Measurements from ENCODE around the gene FFAR1. TPM values are rescaled to one million over a fixed set of nuclear protein-coding genes. Genes with fewer than 3 reads are reported as not detected.

Gene FFAR1
- total and polyA plus RNA-seq, 2 donors (not counting 1 experiment from before 2014, with no cell fraction given): not detected

DNA sequence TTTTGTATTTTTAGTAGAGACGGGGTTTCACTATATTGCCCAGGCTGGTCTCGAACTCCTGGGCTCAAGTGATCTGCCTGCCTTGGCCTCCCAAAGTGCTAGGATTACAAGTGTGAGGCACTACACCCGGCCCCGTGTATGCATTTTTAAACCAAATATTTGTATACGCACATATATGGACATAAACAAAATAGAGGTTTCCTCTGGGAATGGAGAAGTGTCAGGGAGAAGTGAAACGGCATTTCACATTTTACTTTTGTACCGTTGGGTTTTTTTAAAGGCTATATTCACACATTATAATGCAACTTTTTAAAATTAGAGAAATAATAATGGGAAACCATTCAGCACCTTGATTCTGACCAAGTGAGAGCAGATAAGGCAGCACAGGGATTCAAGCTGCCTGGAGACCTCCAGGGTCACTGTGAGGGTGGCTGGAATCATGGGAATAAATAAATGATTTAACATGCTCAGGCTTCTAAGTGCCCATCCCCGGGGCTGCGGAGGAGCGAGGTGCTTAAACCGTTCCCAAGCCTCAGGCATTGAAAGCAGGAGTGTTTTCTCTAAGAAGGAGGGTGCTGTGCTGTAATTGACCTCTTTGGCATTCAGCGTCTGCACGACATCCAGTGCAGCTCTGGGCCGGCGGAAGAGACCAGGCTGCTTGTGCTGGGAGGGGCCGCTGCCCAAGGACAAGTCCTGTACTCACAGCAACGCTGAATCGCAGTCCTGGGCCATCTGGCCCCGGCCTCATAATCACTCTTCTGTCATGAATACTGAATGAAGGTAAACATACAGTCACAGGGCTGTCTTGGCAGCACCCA is 47.9 kb downstream of the FFAR1 start:
- TF ChIP-seq, protein P1, sequence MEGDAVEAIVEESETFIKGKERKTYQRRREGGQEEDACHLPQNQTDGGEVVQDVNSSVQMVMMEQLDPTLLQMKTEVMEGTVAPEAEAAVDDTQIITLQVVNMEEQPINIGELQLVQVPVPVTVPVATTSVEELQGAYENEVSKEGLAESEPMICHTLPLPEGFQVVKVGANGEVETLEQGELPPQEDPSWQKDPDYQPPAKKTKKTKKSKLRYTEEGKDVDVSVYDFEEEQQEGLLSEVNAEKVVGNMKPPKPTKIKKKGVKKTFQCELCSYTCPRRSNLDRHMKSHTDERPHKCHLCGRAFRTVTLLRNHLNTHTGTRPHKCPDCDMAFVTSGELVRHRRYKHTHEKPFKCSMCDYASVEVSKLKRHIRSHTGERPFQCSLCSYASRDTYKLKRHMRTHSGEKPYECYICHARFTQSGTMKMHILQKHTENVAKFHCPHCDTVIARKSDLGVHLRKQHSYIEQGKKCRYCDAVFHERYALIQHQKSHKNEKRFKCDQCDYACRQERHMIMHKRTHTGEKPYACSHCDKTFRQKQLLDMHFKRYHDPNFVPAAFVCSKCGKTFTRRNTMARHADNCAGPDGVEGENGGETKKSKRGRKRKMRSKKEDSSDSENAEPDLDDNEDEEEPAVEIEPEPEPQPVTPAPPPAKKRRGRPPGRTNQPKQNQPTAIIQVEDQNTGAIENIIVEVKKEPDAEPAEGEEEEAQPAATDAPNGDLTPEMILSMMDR (conservative IDR thresholded peaks at IDR 0.05 in 1 of 2, IDR thresholded peaks at IDR 0.05 in 1 of 2; ENCODE audit: low read depth in 1 of 2, low read length in 2 of 2): no peak
- TF ChIP-seq EZH2 (IDR thresholded peaks at IDR 0.05; ENCODE audit: low read length, missing control alignments): no peak
- Histone ChIP-seq H3K79me2 (ENCODE audit: control insufficient read depth, insufficient read depth, low read length) (no peaks in the 10 kb centered on the region), H3K4me3 (replicated peaks in 1 of 4; ENCODE audit: control extremely low read depth in 1 of 4, insufficient read depth in 1 of 4, low read depth in 3 of 4, low read length in 4 of 4) (no peak overlapping the region), H3K4me2 (ENCODE audit: extremely low read depth, insufficient read depth, low read length) (no peak overlapping the region), H3K9ac (ENCODE audit: insufficient read depth, low read length) (no peak overlapping the region), H3K27me3 (ENCODE audit: control insufficient read depth, insufficient read depth, low read length) (no peaks in the 10 kb centered on the region), H3K4me1 (ENCODE audit: control insufficient read depth, extremely low read depth, insufficient read depth, low read length) (no peaks in the 10 kb centered on the region), H3K27ac (ENCODE audit: insufficient read depth, low read length) (no peak overlapping the region), H4K20me1 (ENCODE audit: control insufficient read depth, extremely low read depth, insufficient read depth, low read length) (no peaks in the 10 kb centered on the region), H3K9me3 (ENCODE audit: control insufficient read depth, insufficient read depth, low read depth, low read length) (no peaks in the 10 kb centered on the region), H2AFZ (ENCODE audit: low read length) (no peak overlapping the region), H3K36me3 (ENCODE audit: control insufficient read depth, insufficient read depth, low read length) (no peaks in the 10 kb centered on the region)
- no peak for DNase-seq (ENCODE audit: low read depth in 2 of 2)

DNA sequence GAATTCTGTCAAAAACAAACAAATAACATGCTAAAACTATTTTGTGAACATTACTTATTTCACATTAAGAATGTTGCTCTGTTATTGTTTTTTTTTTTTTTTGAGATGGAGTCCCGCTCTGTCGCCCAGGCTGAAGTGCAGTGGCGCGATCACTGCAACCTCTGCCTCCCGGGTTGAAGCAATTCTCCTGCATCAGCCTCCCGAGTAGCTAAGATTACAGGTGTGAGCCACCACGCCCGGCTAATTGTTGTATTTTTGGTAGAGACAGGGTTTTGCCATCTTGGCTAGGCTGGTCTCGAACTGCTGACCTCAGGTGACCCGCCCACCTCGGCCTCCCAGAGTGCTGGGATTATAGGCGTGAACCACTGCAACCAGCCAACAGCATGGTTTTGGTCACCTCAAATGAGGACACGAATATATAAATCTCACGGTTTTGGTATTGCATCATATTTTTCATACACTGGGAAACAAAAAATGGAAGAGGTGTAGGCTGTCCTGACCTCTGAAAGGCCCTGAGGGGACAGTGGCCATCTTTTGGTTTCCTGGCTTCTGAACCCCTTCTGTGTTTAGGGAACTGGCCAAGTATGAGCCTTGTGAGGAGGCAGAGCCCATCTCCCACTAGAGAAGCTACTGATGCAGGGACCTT is 48.7 kb downstream of the FFAR1 start:
- no peak for DNase-seq (ENCODE audit: low read depth in 2 of 2)
- Histone ChIP-seq H3K4me2 (ENCODE audit: extremely low read depth, insufficient read depth, low read length) (no peak overlapping the region), H3K36me3 (ENCODE audit: control insufficient read depth, insufficient read depth, low read length) (no peaks in the 10 kb centered on the region), H3K4me1 (ENCODE audit: control insufficient read depth, extremely low read depth, insufficient read depth, low read length) (no peaks in the 10 kb centered on the region), H3K9me3 (ENCODE audit: control insufficient read depth, insufficient read depth, low read depth, low read length) (no peaks in the 10 kb centered on the region), H3K79me2 (ENCODE audit: control insufficient read depth, insufficient read depth, low read length) (no peaks in the 10 kb centered on the region), H3K9ac (ENCODE audit: insufficient read depth, low read length) (no peak overlapping the region), H4K20me1 (ENCODE audit: control insufficient read depth, extremely low read depth, insufficient read depth, low read length) (no peaks in the 10 kb centered on the region), H3K4me3 (replicated peaks in 1 of 4; ENCODE audit: control extremely low read depth in 1 of 4, insufficient read depth in 1 of 4, low read depth in 3 of 4, low read length in 4 of 4) (no peak overlapping the region), H2AFZ (ENCODE audit: low read length) (no peak overlapping the region), H3K27me3 (ENCODE audit: control insufficient read depth, insufficient read depth, low read length) (no peaks in the 10 kb centered on the region), H3K27ac (ENCODE audit: insufficient read depth, low read length) (no peak overlapping the region)
- TF ChIP-seq, protein P1 (conservative IDR thresholded peaks at IDR 0.05 in 1 of 2, IDR thresholded peaks at IDR 0.05 in 1 of 2; ENCODE audit: low read depth in 1 of 2, low read length in 2 of 2): no peak
- TF ChIP-seq EZH2 (IDR thresholded peaks at IDR 0.05; ENCODE audit: low read length, missing control alignments): no peak

DNA sequence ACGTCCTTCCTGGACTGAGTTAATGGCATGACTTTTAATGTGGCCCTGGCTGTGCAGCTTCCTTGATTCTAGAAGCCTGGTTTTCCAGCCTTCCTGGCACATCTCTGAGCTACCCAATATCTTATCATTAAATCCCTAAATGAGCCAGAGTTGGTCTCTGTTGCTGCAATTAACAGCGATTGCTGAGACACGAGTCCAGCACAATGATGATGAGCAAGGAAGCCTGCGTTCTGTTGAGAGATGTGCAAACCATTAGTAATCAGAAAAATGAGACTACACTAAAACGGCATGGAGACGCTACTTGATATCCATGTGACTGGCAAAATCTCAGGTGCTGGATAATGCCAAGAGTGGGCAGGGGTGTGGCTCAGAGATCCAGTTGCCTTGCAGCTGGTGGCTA is 49.4 kb downstream of the FFAR1 start:
- no peaks in the 10 kb centered on the region for H3K4me1 ChIP-seq (ENCODE audit: control insufficient read depth, extremely low read depth, insufficient read depth, low read length)
- no peak overlapping the region for H2AFZ ChIP-seq (ENCODE audit: low read length)
- no peak overlapping the region for H3K27ac ChIP-seq (ENCODE audit: insufficient read depth, low read length)
- no peaks in the 10 kb centered on the region for H4K20me1 ChIP-seq (ENCODE audit: control insufficient read depth, extremely low read depth, insufficient read depth, low read length)
- no peak overlapping the region for H3K4me2 ChIP-seq (ENCODE audit: extremely low read depth, insufficient read depth, low read length)
- H3K36me3 ChIP-seq (ENCODE audit: control insufficient read depth, insufficient read depth, low read length): no peaks in the 10 kb centered on the region
- H3K9ac ChIP-seq (ENCODE audit: insufficient read depth, low read length): no peak overlapping the region
- no peak for DNase-seq (ENCODE audit: low read depth in 2 of 2)
- TF ChIP-seq EZH2 (IDR thresholded peaks at IDR 0.05; ENCODE audit: low read length, missing control alignments): no peak
- no peaks in the 10 kb centered on the region for H3K9me3 ChIP-seq (ENCODE audit: control insufficient read depth, insufficient read depth, low read depth, low read length)
- H3K4me3 ChIP-seq (replicated peaks in 1 of 4; ENCODE audit: control extremely low read depth in 1 of 4, insufficient read depth in 1 of 4, low read depth in 3 of 4, low read length in 4 of 4): no peak overlapping the region
- H3K79me2 ChIP-seq (ENCODE audit: control insufficient read depth, insufficient read depth, low read length): no peaks in the 10 kb centered on the region
- H3K27me3 ChIP-seq (ENCODE audit: control insufficient read depth, insufficient read depth, low read length): no peaks in the 10 kb centered on the region

Other genes starting within 250 kb of the FFAR1 start
- gene FXYD3, start 232.1 kb upstream of the FFAR1 start, total RNA-seq: not detected in 2 replicates
- 0.06 TPM in 1 of 2 replicates, not detected in the other for gene FXYD3, start 232.1 kb upstream of the FFAR1 start, polyA plus RNA-seq
- gene LGI4, start 212.8 kb upstream of the FFAR1 start, total RNA-seq: 0.17 and 0.26 TPM in 2 replicates
- gene LGI4, start 212.8 kb upstream of the FFAR1 start, polyA plus RNA-seq: 0.02 and 0.19 TPM in 2 replicates
- gene FXYD1, start 209.1 kb upstream of the FFAR1 start, total RNA-seq: 4.5 and 11.3 TPM in 2 replicates
- 3.6 and 7.5 TPM in 2 replicates for gene FXYD1, start 209.1 kb upstream of the FFAR1 start, polyA plus RNA-seq
- not detected in 2 replicates for gene FXYD7, start 204.6 kb upstream of the FFAR1 start, total RNA-seq
- gene FXYD7, start 204.6 kb upstream of the FFAR1 start, polyA plus RNA-seq: not detected in 2 replicates
- gene FXYD5, start 193.2 kb upstream of the FFAR1 start, total RNA-seq: 10.5 and 19.8 TPM in 2 replicates
- 100 and 187 TPM in 2 replicates for gene FXYD5, start 193.2 kb upstream of the FFAR1 start, polyA plus RNA-seq
- not detected in 2 replicates for gene FAM187B, start 119.2 kb upstream of the FFAR1 start, total RNA-seq
- gene FAM187B, start 119.2 kb upstream of the FFAR1 start, polyA plus RNA-seq: not detected in 2 replicates
- gene LSR, start 98.9 kb upstream of the FFAR1 start, total RNA-seq: 0.26 and 0.33 TPM in 2 replicates
- 0.29 and 0.31 TPM in 2 replicates for gene LSR, start 98.9 kb upstream of the FFAR1 start, polyA plus RNA-seq
- gene USF2, start 78.9 kb upstream of the FFAR1 start, total RNA-seq: 42.1 and 53.8 TPM in 2 replicates
- 74.9 and 105 TPM in 2 replicates for gene USF2, start 78.9 kb upstream of the FFAR1 start, polyA plus RNA-seq
- gene HAMP, start 65.4 kb upstream of the FFAR1 start, total RNA-seq: not detected in 2 replicates
- not detected in 2 replicates for gene HAMP, start 65.4 kb upstream of the FFAR1 start, polyA plus RNA-seq
- gene MAG, start 55.7 kb upstream of the FFAR1 start, total RNA-seq: 0.50 TPM in 1 of 2 replicates, not detected in the other
- 0.10 TPM in 1 of 2 replicates, not detected in the other for gene MAG, start 55.7 kb upstream of the FFAR1 start, polyA plus RNA-seq
- 1.2 TPM in 1 of 2 replicates, not detected in the other for gene CD22, start 18.7 kb upstream of the FFAR1 start, total RNA-seq
- 0.15 and 0.95 TPM in 2 replicates for gene CD22, start 18.7 kb upstream of the FFAR1 start, polyA plus RNA-seq
- gene FFAR3, start 10.6 kb downstream of the FFAR1 start, total RNA-seq: not detected in 2 replicates
- not detected in 2 replicates for gene FFAR3, start 10.6 kb downstream of the FFAR1 start, polyA plus RNA-seq
- not detected in 2 replicates for gene GPR42, start 23.2 kb downstream of the FFAR1 start, total RNA-seq
- gene GPR42, start 23.2 kb downstream of the FFAR1 start, polyA plus RNA-seq: not detected in 2 replicates
- not detected in 2 replicates for gene FFAR2, start 100.4 kb downstream of the FFAR1 start, total RNA-seq
- gene FFAR2, start 100.4 kb downstream of the FFAR1 start, polyA plus RNA-seq: not detected in 2 replicates
- not detected in 2 replicates for gene KRTDAP, start 142.6 kb downstream of the FFAR1 start, total RNA-seq
- gene KRTDAP, start 142.6 kb downstream of the FFAR1 start, polyA plus RNA-seq: not detected in 2 replicates
- 14.2 and 29.3 TPM in 2 replicates for gene DMKN, start 165.7 kb downstream of the FFAR1 start, total RNA-seq
- gene DMKN, start 165.7 kb downstream of the FFAR1 start, polyA plus RNA-seq: 2.1 and 2.8 TPM in 2 replicates
- gene SBSN, start 180.4 kb downstream of the FFAR1 start, total RNA-seq: 4.1 and 9.0 TPM in 2 replicates
- gene SBSN, start 180.4 kb downstream of the FFAR1 start, polyA plus RNA-seq: 1.6 TPM in 2 replicates
- gene GAPDHS, start 185.6 kb downstream of the FFAR1 start, total RNA-seq: not detected in 2 replicates
- gene GAPDHS, start 185.6 kb downstream of the FFAR1 start, polyA plus RNA-seq: not detected in 2 replicates
- 79.6 and 95.3 TPM in 2 replicates for gene TMEM147, start 197.7 kb downstream of the FFAR1 start, total RNA-seq
- gene TMEM147, start 197.7 kb downstream of the FFAR1 start, polyA plus RNA-seq: 72.4 and 76.2 TPM in 2 replicates
- gene ATP4A, start 215.8 kb downstream of the FFAR1 start, total RNA-seq: not detected in 2 replicates
- not detected in 2 replicates for gene ATP4A, start 215.8 kb downstream of the FFAR1 start, polyA plus RNA-seq
- not detected in 2 replicates for gene PMIS2, start 238.3 kb downstream of the FFAR1 start, total RNA-seq
- gene PMIS2, start 238.3 kb downstream of the FFAR1 start, polyA plus RNA-seq: not detected in 2 replicates

Data from fibroblast of lung (primary cell).